DMS 273 (cell line): ENCODE measurements around the gene STK25.

Experiments used
- DNase-seq: peaks from one replicate; lab custom pipeline; 2025; ENCODE audit not compliant: unreplicated experiment; lab: John Stamatoyannopoulos, UW

Gene STK25

DNA sequence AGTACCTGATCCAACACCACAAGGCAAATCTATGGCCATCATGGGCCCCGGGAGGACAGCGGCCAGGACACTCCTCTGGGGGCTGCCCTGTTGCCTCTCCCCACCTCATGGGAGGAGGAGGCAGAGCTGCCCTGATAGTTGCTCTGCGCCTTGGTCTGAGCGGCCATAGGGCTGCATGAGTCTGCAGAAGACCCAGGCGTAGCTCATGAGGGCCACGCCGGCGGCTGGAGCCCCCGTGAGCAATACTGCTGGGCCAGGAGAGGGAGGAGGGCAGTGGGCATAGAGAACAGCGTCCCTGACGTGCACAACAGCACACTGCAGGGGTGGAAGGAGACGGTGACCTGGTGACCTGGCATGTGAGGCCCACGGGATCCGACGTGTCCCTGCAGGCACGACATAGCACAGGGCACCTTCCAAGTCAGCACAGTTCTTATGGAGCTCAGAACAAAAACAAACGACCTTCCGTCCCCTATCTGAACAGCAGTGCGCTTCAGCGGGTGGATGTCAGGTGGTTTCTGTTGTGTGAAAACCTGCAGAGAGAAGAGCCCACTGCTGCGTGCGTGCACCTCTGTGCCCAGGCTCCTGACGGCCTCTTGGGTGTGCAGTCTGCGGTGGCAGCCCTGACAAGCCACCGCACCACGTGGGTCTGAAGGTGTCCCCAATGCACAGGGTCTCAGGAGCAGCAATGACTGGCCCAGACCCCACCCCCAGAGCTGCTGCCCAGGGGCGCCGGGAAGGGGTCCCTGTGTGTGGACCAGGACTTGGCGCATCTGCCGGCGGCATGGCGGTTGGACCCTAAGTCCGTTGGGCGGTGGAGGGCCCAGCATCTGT, 13.0 kb downstream of the STK25 start:
- DNase-seq, result no peak

- DNase-seq, result no peak
These were observed 14.0 kb downstream of the STK25 start for GRCh38 chr2:241494311-241494908.

- DNase-seq, result no peak
These were observed 15.3 kb downstream of the STK25 start for GRCh38 chr2:241493092-241493491.

- no peak for DNase-seq
These were observed 16.2 kb downstream of the STK25 start for GRCh38 chr2:241492174-241492565.

DNA sequence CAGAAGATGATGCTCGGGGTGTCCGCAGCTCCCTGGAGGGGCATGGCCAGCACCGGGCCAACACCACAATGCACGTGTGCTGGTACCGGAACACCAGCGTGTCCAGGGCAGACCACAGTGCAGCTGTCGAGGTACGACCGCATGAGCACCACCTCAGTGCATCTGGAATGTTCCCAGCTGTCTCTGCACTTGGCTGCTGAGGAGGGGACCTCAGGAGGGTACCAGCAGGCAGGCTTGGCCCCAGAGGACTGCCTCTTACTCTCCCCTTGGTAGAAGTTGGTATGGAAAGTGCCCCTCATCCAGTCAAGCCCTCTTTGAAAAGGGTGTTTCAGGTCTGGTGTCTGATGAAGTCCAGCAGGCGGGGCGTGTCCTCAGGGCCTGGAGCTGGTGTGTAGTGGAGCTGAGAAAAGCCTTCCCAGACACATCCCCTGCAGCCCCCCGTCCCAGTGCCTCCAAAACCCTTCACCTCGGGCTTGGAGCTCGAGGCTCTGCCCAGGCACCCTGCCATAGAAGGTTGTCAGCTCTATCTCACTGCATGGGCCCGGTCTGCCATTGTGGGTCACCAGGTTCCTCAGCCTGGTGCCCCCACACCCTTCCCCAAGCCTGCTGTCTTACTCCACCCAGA, 16.7 kb downstream of the STK25 start:
- no peak for DNase-seq

- DNase-seq, result no peak
These were observed 17.4 kb downstream of the STK25 start for GRCh38 chr2:241490825-241491506.

DNA sequence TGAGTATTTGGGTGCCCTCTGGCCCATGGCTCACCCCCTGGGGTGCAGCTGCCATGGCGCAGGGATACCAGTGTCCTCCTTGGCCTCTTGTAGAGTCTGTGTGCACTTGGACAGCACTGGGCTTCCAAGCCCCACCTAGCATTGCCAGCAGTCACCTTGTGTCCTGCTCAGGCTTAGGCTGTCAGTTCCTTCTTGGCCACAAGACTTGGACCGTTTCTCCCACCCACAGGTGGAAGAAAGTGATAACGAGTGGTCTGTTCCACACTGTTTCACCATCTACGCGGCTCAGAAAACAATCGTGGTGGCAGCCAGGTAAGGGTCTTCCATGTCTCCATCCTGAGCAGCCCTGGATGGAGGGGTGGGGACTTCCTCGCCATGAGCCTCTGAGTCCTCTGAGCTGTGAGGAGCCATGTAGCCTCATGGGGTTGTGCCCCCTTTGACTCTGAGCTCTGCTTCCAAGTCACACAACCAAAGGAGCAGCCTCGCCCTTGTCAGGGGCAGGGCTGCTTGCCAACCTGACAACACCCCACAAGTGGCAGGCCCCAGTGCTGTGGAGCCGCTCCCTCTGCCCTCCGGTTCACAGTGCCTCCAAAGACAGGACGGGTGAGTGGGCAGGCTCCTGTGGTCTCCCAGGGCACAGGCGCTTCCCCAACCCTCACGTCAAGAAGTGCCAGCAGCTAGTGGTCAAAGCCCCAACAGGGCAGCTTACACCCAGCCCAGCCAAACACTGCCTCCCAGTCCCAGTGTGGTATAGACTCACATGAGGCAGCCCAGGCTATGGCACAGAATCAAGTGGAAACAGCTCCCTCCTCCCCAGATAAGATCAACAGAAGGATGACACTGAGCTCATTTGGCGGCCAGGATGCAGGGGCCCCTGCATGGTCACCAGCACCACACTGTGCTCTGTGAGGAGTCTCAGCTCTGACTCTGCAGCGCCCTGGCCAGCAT, 18.4 kb downstream of the STK25 start:
- DNase-seq, result no peak

DNA sequence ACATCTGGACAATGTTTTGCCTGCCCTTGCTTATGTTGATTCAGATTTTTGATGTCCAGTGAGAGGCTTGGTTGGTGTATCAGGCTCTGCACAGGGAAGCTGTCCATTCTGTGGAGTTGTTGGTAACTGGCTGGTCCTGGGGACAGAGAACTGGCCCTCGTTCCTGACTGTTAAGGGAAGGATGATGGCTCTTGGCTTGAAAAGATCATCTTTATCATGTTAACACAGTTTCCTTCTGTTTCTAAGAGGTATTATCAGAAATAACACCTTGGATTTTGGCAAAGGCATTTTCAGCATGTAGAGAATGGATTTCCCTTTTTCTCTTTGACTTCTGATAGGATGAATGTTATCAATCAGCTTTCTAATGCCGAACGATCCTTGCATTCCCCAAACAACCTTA, 19.3 kb downstream of the STK25 start:
- DNase-seq, result no peak

DNA sequence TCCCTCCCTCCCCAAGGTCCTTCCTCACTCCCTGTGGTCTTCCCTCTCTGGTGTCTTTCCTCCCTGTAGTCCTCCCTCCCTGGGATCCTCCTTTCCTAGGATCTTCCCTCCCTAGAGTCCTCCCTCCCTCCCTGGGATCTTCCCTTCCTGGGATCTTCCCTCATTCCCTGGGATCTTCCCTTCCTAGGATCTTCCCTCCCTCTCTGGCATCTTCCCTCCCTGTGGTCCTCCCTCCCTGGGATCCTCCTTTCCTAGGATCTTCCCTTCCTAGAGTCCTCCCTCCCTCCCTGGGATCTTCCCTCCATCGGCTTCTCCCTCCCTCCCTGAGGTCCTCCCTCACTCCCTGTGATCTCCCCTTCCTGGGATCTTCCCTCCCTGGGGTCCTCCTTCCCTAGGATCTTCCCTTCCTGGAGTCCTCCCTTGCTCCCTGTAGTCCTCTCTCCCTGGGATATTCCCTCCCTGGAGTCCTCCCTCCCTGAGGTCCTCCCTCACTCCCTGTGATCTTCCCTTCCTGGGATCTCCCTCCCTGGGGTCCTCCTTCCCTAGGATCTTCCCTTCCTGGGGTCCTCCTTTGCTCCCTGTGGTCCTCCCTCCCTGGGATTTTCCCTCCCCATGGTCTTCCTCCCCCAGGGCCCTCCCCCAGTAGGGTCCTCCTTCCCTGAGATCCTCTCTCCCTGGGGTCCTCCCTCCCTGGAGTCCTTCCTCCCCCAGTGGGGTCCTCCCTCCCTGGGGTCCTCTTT, 23.0 kb downstream of the STK25 start:
- DNase-seq, result no peak

GRCh38 chr2:241483305-241483704, 25.1 kb downstream of the STK25 start:
- DNase-seq, result no peak

- DNase-seq, result peak; percentile 47
These were observed 26.0 kb downstream of the STK25 start for GRCh38 chr2:241482126-241482955.

GRCh38 chr2:241481687-241482086, 26.7 kb downstream of the STK25 start:
- DNase-seq, result no peak

DNA sequence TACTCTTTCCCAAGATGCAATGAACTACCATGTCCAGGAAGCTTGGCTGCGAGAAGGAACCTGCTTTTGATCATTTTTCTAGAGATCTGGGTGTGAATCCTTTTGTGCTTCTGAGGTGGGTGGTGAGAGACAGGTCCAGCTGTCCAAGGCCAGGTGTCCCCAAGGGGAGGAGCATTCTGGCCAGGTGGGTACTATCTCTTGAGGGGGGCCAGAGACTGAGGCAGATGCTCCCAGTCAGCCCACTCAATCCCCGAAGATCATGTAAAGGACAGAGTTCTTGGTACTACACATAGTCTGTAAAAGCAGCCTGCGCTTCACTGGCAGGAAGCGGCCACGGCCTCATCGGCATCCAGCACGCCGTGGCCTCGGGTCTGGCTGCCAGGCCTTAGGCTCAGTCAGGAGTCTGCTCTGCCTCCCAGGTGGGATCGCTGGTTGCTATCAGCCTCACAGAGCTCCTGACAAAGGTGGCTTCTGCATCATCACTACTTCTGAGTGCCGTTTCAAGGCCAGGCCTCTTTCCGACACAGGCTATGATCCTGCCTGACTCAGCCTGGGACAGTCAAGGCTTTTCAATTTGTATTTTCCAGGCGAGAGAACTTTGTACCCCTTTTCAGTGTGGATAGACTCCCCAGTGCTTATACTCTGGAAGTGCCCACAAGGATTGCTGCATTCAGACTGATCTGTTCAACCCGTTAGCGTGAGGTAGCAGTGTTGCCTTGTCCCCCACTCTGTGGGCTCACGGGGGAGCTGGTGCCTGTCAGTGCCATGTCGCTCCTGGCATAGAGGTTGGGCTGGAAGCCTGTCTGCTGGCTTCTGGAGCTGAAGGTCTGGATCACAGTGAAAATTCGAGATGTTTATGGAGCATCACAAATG, 29.1 kb downstream of the STK25 start:
- DNase-seq, result no peak

DNA sequence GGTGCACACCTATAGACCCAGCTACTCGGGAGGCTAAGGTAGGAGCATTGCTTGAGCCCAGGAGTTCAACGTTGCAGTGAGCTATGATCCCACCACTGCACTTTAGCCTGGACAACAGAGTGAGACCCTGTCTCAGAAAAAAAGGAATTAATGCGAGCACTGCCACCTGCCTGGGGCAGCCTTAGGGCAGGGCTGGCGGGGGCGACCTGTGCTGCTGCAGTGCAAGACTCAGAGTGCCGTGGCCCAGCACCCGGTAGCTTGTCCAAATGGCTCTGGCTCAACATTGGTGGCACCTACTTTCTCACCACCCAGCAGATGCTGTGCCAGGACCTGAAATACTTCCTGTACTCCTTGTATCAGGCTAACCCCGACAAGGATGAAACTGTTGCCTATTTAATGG, 30.2 kb downstream of the STK25 start:
- DNase-seq, result no peak

DNA sequence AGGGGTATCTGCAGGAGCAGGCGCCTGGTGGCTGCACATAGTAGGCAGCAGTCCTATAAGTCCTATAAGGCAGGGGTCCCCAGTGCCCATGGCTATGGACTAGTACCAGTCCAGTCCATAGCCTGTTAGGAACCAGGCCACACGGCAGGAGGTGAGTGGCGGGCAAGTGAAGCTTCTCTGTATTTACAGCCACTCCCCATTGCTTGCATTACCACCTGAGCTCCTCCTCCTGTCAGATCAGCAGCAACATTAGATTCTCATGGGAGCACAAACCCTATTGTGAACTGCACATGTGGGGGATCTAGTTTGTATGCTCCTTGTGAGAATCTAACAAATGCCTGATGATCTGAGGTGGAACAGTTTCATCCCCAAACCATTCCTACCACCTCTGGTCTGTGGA, 33.1 kb downstream of the STK25 start:
- no peak for DNase-seq

- DNase-seq, result no peak
These were observed 35.0 kb downstream of the STK25 start for GRCh38 chr2:241473399-241473798.

DNA sequence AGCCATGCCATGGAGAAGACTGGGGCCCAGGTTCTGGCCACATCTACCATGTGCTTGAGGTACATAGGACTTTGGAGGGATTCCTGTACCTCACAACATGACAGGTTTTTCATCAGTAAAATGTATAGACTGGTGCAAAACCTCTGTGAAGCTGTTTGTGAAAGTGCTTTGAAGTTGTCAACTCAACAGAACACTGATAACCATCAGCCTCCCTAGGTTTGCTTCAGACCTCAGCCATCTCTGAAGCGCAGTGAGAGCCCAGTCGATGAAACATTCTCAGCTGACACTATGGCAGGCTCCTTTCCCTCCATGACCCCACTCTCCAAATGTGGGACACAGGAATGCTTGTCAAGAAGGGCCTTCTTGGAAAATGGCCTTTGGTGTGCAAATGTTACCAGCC, 38.6 kb downstream of the STK25 start:
- DNase-seq, result no peak

DNA sequence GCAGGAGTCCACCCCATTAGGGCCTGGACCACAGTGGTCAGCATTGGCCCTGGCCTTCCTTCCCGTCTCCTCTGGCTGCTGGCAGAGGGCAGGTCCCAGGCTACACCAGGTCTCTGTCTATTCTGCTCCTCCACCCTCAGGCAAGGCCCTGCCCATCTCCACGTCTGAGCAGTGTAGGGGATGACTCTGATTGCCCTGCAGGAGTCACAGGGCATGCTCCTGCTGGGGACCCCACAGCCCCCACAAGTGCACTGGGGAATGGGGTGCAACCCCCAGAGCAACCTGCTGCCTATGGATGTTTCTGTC, 40.0 kb downstream of the STK25 start:
- DNase-seq, result no peak
